CD1c-positive myeloid dendritic cell (primary cell): Measurements from ENCODE around the gene NKPD1.
A peak's percentile ranks its signal among the peaks of the same experiment; 100 is the strongest.
"Not testable (repeated sequence)": the region's sequence is repeated elsewhere in the genome, so short reads cannot be mapped to it uniquely, and the experiment has no call there.

ENCODE experiments used
- DNase-seq: peaks from one replicate; pipeline ENCODE4 v3.0.0-alpha.2; 2016; ENCODE audit errors: extremely low spot score

The NKPD1 gene

DNA sequence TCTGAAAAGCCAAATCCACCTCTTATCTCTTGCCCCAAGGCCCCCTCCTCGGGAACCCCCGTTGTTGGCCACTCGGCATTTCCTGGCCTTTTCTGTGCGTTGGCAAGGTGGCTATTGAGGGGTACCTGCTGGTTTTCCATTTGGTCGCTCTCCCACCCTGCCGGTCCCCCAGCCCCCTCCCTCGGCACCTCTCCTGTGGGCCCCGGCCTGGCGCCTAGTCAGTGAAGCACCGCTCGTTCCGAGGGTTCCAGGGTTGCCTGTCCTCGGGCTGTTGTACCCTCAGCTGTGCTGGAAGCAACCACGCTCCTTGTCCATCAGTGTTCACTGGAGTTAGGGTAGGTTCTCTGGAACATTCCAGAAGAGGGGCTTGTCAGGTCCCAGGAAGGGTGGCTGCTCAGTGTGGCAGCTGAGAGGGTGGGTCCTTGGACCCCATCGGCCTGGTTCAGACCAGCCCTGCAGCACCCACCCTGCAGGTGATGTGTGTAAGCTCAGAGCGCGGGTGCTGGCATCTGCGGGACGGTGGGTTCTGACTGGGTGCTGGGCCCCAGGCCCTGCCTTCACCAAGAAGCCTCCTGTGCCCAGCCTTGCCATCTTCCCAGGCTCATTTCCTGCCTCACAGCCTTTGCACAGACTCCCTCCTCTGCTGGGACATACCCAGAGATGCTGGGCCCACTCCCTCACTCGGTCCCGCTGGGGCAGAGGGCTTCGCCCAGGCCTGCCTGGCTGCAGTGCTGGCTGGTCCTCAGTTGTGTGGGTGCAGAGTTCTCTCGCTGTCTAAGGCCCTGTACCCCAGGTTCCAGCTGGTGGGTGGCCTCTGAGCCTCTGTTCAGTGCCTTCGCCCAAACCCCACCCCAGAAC, 21.3 kb downstream of the NKPD1 start:
- DNase-seq: no peak

DNA sequence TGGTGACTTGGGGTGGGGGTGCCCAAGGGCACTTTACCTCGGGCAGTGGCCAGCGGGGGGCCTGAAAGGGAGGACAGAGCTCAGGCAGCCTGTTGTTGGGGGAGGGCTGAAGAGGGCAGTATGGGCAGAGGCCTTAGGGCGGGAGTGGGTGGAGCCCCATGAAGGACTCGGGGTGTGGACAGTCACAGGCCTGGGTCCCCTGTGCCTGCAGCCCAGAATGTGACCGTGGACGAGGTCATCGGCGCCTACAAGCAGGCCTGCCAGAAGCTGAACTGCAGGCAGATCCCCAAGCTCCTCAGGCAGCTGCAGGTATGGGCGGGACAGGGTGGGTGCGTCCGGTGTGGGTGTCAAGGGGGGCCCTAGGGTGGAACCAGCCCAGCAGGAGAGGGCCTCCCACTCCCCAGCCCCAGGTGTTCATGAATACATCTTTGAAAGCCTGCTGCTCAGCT, 22.5 kb downstream of the NKPD1 start:
- no peak for DNase-seq

GRCh38 chr19:45137179-45137761, 23.5 kb downstream of the NKPD1 start:
- DNase-seq: no peak

- no peak for DNase-seq
These were observed 24.1 kb downstream of the NKPD1 start for GRCh38 chr19:45136507-45137178.

- DNase-seq: no peak
These were observed 25.5 kb downstream of the NKPD1 start for GRCh38 chr19:45135176-45135885.

- no peak for DNase-seq
These were observed 27.1 kb downstream of the NKPD1 start for GRCh38 chr19:45133661-45134060.

DNA sequence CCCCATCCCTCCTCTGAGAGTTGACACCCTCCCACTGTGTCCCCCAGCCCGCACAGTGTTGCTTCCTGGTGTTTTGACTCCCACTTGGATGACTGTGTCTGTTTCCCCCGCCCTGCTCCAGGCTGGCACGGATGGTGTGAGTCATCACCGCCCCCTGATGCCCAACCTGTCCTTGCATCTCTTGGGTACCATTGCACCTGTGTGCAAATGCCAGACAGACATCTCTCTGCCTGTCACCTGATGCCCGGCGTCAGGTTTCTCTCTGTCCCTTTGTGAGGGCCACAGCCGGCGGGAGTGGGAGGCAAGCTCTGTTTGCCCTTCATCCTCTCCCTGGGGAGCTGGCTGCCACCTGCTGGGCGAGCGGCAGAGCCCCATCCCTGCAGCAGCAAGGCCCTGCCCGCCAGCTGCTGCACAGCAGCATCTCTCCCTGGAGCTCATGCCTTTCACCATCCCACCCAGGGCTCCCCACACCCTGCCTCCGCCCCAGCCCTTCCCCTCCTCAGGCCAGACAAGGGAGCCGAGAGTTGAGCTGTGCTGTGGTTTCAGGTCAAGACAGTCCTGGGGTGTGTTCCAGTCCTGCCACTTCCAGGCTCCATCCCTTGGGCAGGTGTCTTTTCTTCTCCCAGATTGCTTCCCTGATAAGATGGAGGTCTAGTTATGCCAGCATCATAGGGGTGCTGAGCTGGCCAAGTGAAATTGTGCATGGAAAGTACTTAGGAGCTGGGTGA, 29.7 kb downstream of the NKPD1 start:
- DNase-seq: no peak

GRCh38 chr19:45130236-45130635, 30.5 kb downstream of the NKPD1 start:
- DNase-seq: no peak

DNA sequence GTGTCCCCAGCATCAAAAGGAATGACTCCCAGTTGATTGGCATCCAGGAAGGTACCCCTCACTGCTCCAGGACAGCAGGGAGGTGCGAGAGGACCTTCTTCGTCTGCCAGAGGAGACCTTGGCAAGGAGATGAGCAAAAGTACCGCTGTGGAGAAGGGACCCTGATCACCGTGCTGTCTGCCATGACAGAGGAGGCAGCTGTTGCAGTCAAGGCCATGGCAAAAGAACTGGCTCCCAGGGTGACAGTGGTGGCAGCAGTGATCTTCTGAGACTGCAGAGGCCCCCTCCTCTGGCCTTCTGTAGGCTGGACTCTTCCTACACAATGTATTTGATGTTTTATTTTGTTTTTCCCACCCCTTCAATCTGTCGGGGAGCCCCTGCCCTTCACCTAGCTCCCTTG, 32.0 kb downstream of the NKPD1 start:
- no peak for DNase-seq

GRCh38 chr19:45128146-45128545, 32.6 kb downstream of the NKPD1 start:
- DNase-seq: no peak

GRCh38 chr19:45126654-45127053, 34.1 kb downstream of the NKPD1 start:
- no peak for DNase-seq

- DNase-seq: peak; percentile 65
These were observed 34.7 kb downstream of the NKPD1 start for GRCh38 chr19:45125975-45126493.

DNA sequence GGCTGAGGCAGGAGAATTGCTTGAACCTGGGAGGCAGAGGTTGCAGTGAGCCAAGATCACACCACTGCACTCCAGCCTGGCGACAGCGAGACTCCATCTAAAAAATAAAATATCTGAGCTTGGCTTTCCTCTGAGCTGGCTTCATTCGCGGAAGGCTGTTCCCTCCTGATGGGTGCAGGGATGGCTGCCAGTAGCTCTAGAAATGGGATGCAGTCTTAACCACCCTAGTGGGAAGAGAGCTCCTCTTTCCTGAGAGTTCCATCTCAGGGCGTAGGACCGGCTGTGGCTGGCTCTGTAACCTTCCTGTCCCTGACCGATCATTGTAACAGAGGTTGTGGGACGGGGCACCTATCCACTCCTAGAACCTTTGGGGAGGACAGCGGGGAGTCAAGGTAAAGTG, 35.4 kb downstream of the NKPD1 start:
- DNase-seq: no peak

GRCh38 chr19:45124021-45124420, 36.8 kb downstream of the NKPD1 start:
- no peak for DNase-seq

DNA sequence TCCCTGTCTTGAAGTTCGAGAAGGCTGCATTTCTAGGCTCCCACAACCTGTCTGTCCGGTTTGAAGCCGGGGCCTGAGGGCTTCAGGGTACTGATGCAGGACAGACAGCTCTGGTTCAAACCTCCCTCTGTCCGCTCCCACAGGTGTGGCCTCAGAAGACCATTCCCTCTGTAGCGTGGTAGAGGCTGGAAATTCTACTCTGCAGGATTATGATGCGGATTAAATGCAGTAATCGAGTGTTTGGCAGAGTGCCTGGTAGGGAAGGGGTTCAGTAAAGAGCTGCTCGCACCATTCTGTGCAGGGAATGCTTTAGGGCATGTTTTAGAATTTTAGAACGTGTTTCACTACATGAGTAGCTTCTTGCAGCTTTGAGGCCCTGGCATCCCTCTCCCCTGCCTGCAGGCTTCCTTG, 37.3 kb downstream of the NKPD1 start:
- no peak for DNase-seq

DNA sequence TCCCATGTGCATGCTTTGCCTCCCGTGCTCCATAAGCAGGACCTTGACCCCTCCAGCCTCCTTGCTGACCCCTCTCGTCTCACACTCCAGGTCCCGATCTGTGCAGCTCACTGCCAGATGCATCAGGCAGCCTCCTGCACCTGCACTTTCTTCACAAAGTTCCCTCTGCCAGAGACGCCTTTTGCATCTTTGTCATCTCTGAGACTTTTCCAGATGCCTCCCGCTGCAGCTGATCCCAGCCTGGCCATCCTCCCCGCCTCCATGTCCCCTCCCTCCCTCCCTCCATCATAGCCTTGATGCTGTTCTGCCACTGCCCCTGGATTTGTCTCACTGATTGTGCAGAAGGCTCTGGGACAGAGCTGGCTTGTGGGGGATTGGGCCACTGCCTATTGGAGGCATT, 38.0 kb downstream of the NKPD1 start:
- no peak for DNase-seq

DNA sequence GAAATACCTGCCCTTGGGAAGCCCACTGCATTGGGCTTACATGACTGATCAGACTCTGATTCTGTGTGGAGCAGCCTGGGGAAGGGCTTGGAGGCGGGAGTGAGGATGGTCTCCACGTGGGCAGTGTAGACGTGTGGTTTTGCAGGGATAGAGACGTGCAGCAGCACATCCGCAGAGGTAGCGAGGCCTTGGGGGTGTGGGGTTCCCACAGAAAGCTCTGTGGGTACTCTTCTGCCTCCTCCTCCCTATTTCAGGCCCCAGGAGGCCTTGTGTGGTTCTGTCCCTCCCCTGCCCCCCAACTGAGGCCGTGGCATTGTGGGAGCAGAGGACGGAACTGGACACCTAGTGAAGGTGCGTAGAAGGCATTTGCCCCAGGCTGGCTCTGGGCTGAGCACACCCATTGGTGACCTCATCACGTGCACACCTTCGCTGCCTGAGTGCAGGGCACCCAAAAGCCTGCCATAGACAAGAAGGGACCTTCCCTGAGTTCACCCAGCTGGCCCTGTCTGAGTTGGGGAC, 38.9 kb downstream of the NKPD1 start:
- DNase-seq: no peak

GRCh38 chr19:45119582-45119981, 41.2 kb downstream of the NKPD1 start:
- DNase-seq: no peak

DNA sequence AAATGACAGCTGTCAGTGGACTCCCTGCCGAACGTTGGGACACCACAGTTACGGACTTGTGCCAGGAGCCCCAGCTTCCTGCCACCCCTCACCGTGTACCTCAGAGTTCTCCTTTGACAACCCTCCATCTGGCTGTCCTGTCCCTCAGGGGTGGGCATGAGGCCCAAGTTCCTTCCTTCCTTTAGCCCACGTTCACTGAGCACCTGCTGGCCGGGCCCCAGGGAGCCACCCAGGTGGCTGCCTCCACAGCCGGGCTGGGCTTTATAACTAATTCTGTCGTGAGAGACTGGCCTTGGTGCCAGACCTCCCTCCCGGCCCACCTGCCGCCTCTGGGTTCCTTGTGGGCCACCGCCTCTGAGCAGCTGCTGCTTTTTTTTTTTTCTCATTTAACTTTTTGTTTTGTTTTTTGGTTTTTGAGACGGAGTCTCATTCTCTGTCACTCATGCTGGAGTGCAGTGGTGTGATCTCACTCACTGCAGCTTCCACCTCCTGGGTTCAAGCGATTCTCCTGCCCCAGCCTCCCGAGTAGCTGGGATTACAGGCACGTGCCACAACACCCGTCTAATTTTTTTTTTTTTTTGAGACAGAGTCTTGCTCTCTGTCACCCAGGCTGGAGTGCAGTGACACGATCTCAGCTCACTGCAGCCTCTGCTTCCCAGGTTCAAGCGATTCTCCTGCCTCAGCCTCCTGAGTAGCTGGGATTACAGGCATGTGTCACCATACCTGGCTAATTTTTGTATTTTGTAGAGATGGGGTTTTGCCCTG, 42.0 kb downstream of the NKPD1 start:
- not testable (repeated sequence) for DNase-seq

DNA sequence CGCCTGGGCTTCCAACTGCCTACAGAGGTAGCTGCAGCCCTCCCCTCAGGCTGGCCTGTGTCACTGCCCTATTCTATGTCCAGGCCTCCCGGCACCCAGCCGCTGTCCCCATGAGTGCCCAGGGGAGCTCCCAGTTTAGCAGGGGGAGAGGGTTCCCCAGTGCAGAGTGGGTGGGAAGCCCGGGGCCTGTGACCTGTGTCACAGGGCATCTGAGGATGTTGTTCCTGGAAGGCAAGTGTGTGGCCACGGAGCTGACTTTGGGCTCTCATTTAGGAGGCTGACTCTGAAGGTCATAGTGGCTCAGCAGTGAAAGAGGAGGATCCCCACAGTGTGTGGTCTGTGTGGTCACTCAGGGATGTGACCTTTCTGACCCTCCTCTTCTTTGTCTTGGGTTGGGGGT, 42.7 kb downstream of the NKPD1 start:
- no peak for DNase-seq
